WTC11 (cell line): ENCODE data around the gene CPLX3. TPM values are rescaled to one million over a fixed set of nuclear protein-coding genes. Genes with fewer than 3 reads are reported as not detected.

Experiments used
- ATAC-seq: fragments of 200-7000 bp; cut with Tn5 transposase; 2 replicates; pipeline ENCODE4 v1.10.0; 2021; ENCODE audit warnings: mild to moderate bottlenecking, moderate library complexity
- CTCF ChIA-PET: fragments of 300-600 bp; sonication (Branson Sonifier 250); formaldehyde crosslinking; loops from one replicate; lab custom pipeline; 2021; ENCODE audit warnings: antibody characterized with exemption; lab: Charles Lee
- POLR2A ChIA-PET: fragments of 350-600 bp; sonication (Branson Sonifier 250); formaldehyde crosslinking; loops from one replicate; lab custom pipeline; 2021; ENCODE audit warnings: antibody characterized with exemption; lab: Charles Lee
- DNase-seq: peaks from one replicate; pipeline ENCODE4 v3.0.0; 2021; ENCODE audit warnings: low spot score
- H3K27ac Mint-ChIP-seq: 2 replicates; pipeline ENCODE4 v1.8.0; 2021; ENCODE audit warnings: mixed read lengths
- H3K27me3 Mint-ChIP-seq: 2 replicates; pipeline ENCODE4 v1.8.0; 2021; ENCODE audit warnings: low read depth, mild to moderate bottlenecking, moderate library complexity, mixed read lengths
- H3K36me3 Mint-ChIP-seq: 2 replicates; pipeline ENCODE4 v1.8.0; 2021; ENCODE audit warnings: mixed read lengths
- H3K4me1 Mint-ChIP-seq: 2 replicates; pipeline ENCODE4 v1.8.0; 2022; ENCODE audit warnings: mixed read lengths
- H3K4me3 Mint-ChIP-seq: 2 replicates; pipeline ENCODE4 v1.8.0; 2021; ENCODE audit warnings: mild to moderate bottlenecking, moderate library complexity, mixed read lengths
- H3K9me3 Mint-ChIP-seq: 2 replicates; pipeline ENCODE4 v1.8.0; 2021; ENCODE audit warnings: mixed read lengths
- E2F1 ChIP-seq: sonication (generic); formaldehyde crosslinking; IDR thresholded peaks from 2 replicates; pipeline ENCODE4 v1.8.0; 2022; ENCODE audit warnings: mild to moderate bottlenecking, missing genetic modification reagents
- ELF4 ChIP-seq: sonication (generic); formaldehyde crosslinking; IDR thresholded peaks from 2 replicates; pipeline ENCODE4 v1.8.1; 2022; ENCODE audit warnings: low read depth, mild to moderate bottlenecking, moderate library complexity, missing genetic modification reagents
- ESRRA ChIP-seq: sonication (generic); formaldehyde crosslinking; IDR thresholded peaks from 2 replicates; pipeline ENCODE4 v1.8.1; 2022; ENCODE audit warnings: mild to moderate bottlenecking, missing genetic modification reagents, borderline replicate concordance
- FOXP1 ChIP-seq: sonication (generic); formaldehyde crosslinking; IDR thresholded peaks from 2 replicates; pipeline ENCODE4 v1.8.0; 2022; ENCODE audit warnings: missing genetic modification reagents, mild to moderate bottlenecking, moderate library complexity, borderline replicate concordance
- GABPB1 ChIP-seq: sonication (generic); formaldehyde crosslinking; IDR thresholded peaks from 2 replicates; pipeline ENCODE4 v1.8.1; 2023; ENCODE audit warnings: mild to moderate bottlenecking, missing genetic modification reagents
- GRHL2 ChIP-seq: fragments of 250-450 bp; sonication (Bioruptor Pico); IDR thresholded peaks from 2 replicates; pipeline ENCODE4 v1.8.0; 2022; ENCODE audit warnings: mild to moderate bottlenecking, moderate library complexity; ENCODE audit not compliant: insufficient replicate concordance, severe bottlenecking
- JUN ChIP-seq: sonication (generic); formaldehyde crosslinking; IDR thresholded peaks from 2 replicates; pipeline ENCODE4 v1.8.0; 2023; ENCODE audit warnings: mild to moderate bottlenecking, missing genetic modification reagents
- KAT7 ChIP-seq: sonication (generic); formaldehyde crosslinking; IDR thresholded peaks from 2 replicates; pipeline ENCODE4 v1.8.1; 2023; ENCODE audit warnings: missing genetic modification reagents, mild to moderate bottlenecking, borderline replicate concordance
- STAT6 ChIP-seq: sonication (generic); formaldehyde crosslinking; conservative IDR thresholded peaks from 2 replicates; pipeline ENCODE4 v1.8.1; 2023; ENCODE audit warnings: mild to moderate bottlenecking, low read depth, missing genetic modification reagents, moderate library complexity
- TEAD1 ChIP-seq: sonication (generic); formaldehyde crosslinking; IDR thresholded peaks from 2 replicates; pipeline ENCODE4 v1.8.0; 2022; ENCODE audit warnings: mild to moderate bottlenecking, missing genetic modification reagents
- ZNF138 ChIP-seq: sonication (generic); formaldehyde crosslinking; conservative IDR thresholded peaks from 2 replicates; pipeline ENCODE4 v1.8.1; 2022; ENCODE audit warnings: mild to moderate bottlenecking, moderate library complexity, missing genetic modification reagents
- ZNF219 ChIP-seq: sonication (generic); formaldehyde crosslinking; IDR thresholded peaks from 2 replicates; pipeline ENCODE4 v1.8.0; 2023; ENCODE audit warnings: missing genetic modification reagents, mild to moderate bottlenecking, borderline replicate concordance
- ZNF396 ChIP-seq: fragments of 250-450 bp; sonication (Bioruptor Pico); IDR thresholded peaks from 2 replicates; pipeline ENCODE4 v1.8.0; 2021; ENCODE audit warnings: mild to moderate bottlenecking, moderate library complexity, borderline replicate concordance
- ZNF671 ChIP-seq: fragments of 250-450 bp; sonication (Bioruptor Pico); IDR thresholded peaks from 2 replicates; pipeline ENCODE4 v1.8.0; 2021; ENCODE audit warnings: mild to moderate bottlenecking
- total RNA-seq: library from RNA; stranded (reverse); gene quantifications from 3 replicates; pipeline ENCODE4 v1.2.3, GENCODE V29; 2021
- TF ChIP-seq, protein P1 (sequence below): sonication (generic); formaldehyde crosslinking; conservative IDR thresholded peaks from 2 replicates; pipeline ENCODE4 v1.8.1; 2022; ENCODE audit warnings: mild to moderate bottlenecking, missing genetic modification reagents
- TF ChIP-seq, protein P2 (sequence below): sonication (generic); formaldehyde crosslinking; IDR thresholded peaks from 2 replicates; pipeline ENCODE4 v1.8.1; 2022; ENCODE audit warnings: low read depth, missing genetic modification reagents, borderline replicate concordance
- TF ChIP-seq, protein P3 (sequence below): fragments of 200-600 bp; IDR thresholded peaks from 2 replicates; pipeline ENCODE4 v1.8.0; 2022; ENCODE audit warnings: antibody characterized with exemption

CPLX3 gene
- total RNA-seq, 1 experiment from 2014 or later, result 0.09 TPM

GRCh38 chr15:74855857-74856256 lies 29.4 kb downstream of the CPLX3 start (continued):
- TF ChIP-seq KAT7 (CRISPR knock-in tag) (no peak), STAT6 (CRISPR knock-in tag) (no peak)

DNA sequence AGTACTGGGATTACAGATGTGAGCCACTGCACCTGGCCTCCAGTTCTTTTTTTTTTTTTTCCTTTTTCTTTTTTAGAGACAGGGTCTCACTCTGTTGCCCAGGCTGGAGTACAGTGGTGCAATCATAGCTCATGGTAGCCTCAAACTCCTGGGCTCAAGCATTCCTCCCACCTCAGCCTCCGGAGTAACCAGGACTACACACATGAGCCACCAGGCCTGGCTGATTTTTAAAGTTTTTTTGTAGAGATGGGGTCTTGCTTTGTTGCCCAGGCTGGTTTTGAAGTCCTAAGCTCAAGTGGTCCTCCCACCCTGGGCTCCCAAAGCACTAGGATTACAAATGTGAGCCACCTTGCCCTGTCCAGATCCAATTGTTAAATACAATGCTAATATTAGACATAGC lies 30.1 kb downstream of the CPLX3 start:
- Mint-ChIP-seq H3K27ac (no peak overlapping the region), H3K4me1 (no peaks in the 10 kb centered on the region), H3K27me3 (no peaks in the 10 kb centered on the region), H3K36me3 (peaks cover 7% of the 10 kb centered on the region), H3K9me3 (no peaks in the 10 kb centered on the region), H3K4me3 (no peak overlapping the region)
- ATAC-seq, result no peak
- CTCF ChIA-PET, result interaction anchor here (0.9 to 3.1 kb wide), 7 partner anchors 10 to 235 kb away, joined by 3 to 17 read pairs (median 4); partner anchors contain the start of genes RPP25 and ULK3
- TF ChIP-seq ZNF671 (no peak), ELF4 (no peak), ZNF138 (no peak), GRHL2 (CRISPR knock-in tag) (no peak), FOXP1 (CRISPR knock-in tag) (no peak), JUN (CRISPR knock-in tag) (no peak), E2F1 (CRISPR knock-in tag) (no peak), TEAD1 (CRISPR knock-in tag) (no peak), ZNF396 (CRISPR knock-in tag) (no peak), ZNF219 (no peak), ESRRA (no peak), GABPB1 (CRISPR knock-in tag) (no peak)
- TF ChIP-seq, protein P1, sequence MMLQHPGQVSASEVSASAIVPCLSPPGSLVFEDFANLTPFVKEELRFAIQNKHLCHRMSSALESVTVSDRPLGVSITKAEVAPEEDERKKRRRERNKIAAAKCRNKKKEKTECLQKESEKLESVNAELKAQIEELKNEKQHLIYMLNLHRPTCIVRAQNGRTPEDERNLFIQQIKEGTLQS (CRISPR knock-in tag), result no peak
- TF ChIP-seq, protein P2, sequence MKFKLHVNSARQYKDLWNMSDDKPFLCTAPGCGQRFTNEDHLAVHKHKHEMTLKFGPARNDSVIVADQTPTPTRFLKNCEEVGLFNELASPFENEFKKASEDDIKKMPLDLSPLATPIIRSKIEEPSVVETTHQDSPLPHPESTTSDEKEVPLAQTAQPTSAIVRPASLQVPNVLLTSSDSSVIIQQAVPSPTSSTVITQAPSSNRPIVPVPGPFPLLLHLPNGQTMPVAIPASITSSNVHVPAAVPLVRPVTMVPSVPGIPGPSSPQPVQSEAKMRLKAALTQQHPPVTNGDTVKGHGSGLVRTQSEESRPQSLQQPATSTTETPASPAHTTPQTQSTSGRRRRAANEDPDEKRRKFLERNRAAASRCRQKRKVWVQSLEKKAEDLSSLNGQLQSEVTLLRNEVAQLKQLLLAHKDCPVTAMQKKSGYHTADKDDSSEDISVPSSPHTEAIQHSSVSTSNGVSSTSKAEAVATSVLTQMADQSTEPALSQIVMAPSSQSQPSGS (CRISPR knock-in tag), result no peak
- TF ChIP-seq, protein P3, sequence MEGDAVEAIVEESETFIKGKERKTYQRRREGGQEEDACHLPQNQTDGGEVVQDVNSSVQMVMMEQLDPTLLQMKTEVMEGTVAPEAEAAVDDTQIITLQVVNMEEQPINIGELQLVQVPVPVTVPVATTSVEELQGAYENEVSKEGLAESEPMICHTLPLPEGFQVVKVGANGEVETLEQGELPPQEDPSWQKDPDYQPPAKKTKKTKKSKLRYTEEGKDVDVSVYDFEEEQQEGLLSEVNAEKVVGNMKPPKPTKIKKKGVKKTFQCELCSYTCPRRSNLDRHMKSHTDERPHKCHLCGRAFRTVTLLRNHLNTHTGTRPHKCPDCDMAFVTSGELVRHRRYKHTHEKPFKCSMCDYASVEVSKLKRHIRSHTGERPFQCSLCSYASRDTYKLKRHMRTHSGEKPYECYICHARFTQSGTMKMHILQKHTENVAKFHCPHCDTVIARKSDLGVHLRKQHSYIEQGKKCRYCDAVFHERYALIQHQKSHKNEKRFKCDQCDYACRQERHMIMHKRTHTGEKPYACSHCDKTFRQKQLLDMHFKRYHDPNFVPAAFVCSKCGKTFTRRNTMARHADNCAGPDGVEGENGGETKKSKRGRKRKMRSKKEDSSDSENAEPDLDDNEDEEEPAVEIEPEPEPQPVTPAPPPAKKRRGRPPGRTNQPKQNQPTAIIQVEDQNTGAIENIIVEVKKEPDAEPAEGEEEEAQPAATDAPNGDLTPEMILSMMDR, result no peak
- no peak for DNase-seq
- POLR2A ChIA-PET, result interaction anchor here (0.6 to 0.7 kb wide), 2 partner anchors 56 to 64 kb away, joined by 3 to 8 read pairs; no protein-coding TSS in a partner anchor
